NOMO-1 (cell line): ENCODE data around the gene EXTL2.
A peak's percentile ranks its signal among the peaks of the same experiment; 100 is the strongest.
"Not testable (repeated sequence)": the region's sequence is repeated elsewhere in the genome, so short reads cannot be mapped to it uniquely, and the experiment has no call there.

ENCODE experiments used
- DNase-seq, 2 experiments: peaks; one replicate each; lab custom pipeline; 2025; ENCODE audit not compliant: unreplicated experiment in 2 of 2; lab: John Stamatoyannopoulos, UW

Gene EXTL2

GRCh38 chr1:100903777-100904176 lies 9.1 kb upstream of the EXTL2 start:
- DNase-seq, result no peak

- DNase-seq, result no peak
These were observed 7.7 kb upstream of the EXTL2 start for GRCh38 chr1:100902365-100902764.

DNA sequence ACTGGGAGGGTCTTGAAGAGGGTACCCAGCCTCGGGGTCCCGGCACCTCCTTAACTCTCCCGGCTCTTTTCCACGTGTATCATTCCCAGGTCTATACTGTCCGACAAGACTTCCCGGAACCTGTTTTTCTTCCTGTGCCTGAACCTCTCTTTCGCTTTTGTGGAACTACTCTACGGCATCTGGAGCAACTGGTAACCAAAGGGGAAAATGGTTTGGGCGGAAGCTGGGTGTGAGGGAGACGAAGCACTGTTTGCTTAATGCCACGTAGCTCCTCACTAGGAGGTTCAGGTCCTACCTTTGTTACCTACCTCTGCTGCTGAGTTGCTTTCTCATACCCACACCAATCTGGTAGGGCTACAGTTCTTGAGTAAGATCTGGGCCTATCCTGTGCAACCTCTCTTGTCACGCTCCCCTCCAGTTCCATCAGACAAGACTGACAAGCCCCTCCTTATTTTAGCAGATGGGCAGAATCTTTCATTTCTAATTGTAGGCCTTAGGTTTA lies 1.9 kb upstream of the EXTL2 start:
- peak; percentile 27 to 33 for DNase-seq

GRCh38 chr1:100895540-100896480 lies 1.2 kb upstream of the EXTL2 start, which contains the start of gene SLC30A7:
TSS of gene SLC30A7 (plus strand) at chr1:100896090. CDS start at chr1:100896263, 173 bp downstream.
- peak; percentile 67 to 88 for DNase-seq

DNA sequence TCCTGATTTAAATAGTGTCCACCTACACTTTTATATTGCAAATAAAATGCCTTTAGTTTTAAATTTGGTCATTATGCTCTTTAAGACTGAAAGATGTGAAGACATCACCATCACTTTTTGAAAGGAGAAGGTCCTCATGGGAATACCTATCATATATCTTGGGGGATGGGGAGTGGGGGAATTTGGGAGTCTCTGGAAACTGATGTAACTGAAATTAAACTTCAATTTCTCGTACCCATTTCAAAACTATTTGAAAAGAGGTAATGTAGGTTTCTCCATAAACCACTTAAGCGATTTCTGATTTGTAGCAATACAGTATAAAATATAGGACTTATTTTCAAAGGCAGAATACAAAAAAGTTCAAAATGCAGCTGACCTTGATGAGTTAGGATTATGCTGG lies 924 bp downstream of the EXTL2 start:
- DNase-seq, result no peak

GRCh38 chr1:100892554-100892953 lies 2.1 kb downstream of the EXTL2 start:
- no peak for DNase-seq

- no peak for DNase-seq
These were observed 3.3 kb downstream of the EXTL2 start for GRCh38 chr1:100891380-100891779.

DNA sequence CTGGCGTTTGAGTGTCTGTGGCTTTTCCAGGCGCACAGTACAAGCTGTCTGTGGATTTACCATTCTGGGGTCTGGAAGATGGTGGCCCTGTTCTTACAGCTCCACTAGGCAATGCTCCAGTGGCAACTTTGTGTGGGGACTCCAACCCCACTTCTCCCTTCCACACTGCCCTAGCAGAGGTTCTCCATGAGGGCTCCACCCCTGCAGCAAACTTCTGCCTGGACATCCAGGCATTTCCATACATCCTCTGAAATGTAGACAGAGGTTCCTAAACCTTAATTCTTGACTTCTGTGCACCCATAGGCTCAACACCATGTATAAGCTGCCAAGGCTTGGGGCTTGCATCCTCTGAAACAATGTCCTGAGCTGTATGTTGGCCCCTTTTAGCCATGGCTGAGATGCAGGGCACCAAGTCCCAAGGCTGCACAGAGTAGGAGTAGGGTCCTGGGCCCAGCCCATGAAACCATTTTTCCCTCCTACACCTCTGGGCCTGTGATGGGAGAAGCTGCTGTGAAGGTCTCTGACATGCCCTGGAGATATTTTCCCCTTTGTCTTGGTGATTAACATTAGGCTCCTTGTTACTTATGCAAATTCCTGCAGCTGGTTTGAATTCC lies 4.7 kb downstream of the EXTL2 start:
- DNase-seq, result not testable (repeated sequence)

GRCh38 chr1:100889007-100889406 lies 5.6 kb downstream of the EXTL2 start:
- DNase-seq, result not testable (repeated sequence)

GRCh38 chr1:100883963-100884362 lies 10.7 kb downstream of the EXTL2 start:
- peak in 1 of 2 experiments; percentile 6 for DNase-seq

- DNase-seq, result peak; percentile 37 to 87
These were observed 11.9 kb downstream of the EXTL2 start for GRCh38 chr1:100882698-100883097.

GRCh38 chr1:100881687-100882086 lies 13.0 kb downstream of the EXTL2 start:
- no peak for DNase-seq

DNA sequence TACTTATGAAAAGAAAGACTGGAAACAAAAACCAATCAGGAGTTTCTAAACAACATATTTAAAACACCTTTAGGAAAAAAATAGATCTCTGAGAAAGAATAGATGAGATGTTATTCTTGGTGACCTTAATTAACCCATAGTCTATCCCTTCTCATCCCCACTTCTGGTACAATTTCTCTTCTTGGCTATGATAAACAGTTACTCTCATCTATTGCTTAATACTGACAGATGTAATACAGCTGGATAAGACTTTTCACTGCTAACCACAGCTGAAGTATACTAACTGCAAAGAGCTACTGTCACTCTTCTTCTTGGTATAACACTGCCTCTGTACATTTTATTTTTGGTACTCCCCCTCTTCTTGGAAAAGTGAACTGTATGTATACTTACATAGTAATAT lies 15.2 kb downstream of the EXTL2 start:
- no peak for DNase-seq

DNA sequence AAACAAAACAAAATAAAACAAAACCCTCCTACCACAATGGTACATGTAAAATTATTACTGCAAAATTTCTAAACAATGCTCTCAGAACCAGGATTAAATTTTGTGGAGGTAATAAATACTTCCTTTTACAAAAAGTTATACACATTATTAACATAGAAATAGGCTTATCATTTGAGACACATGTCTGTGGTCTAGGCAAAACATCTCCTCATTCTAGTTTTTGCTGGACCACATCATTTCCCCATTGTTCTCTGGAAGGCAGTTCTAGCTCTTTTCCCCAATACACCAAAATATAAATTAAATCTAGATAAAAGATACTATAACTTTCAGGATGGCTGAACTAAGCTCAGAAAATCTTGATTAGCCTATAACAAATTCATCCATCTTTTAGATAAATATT lies 18.4 kb downstream of the EXTL2 start:
- DNase-seq, result no peak

DNA sequence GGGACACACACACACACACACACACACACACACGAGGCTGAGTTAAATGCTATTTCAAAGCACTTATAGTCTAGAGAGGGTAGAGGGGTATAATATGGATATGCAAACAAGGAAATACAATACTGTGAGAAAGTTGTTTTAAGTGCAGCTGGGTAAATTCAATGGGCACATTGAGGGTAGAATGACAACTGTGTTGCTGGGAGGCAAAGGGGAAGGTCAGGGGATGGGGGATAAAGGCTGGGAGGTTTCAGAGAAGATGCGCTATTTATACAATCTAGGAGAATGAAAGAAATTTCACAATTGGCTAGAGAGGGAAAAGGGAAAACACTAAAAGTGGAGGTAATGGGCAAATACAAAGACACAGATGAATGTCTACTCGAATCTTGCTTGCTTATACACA lies 19.4 kb downstream of the EXTL2 start:
- DNase-seq, result no peak

GRCh38 chr1:100874433-100874832 lies 20.2 kb downstream of the EXTL2 start:
- no peak for DNase-seq

GRCh38 chr1:100869996-100870395 lies 24.6 kb downstream of the EXTL2 start:
- DNase-seq, result no peak

- peak in 1 of 2 experiments; percentile 38 for DNase-seq
These were observed 26.2 kb downstream of the EXTL2 start for GRCh38 chr1:100868364-100868995.

DNA sequence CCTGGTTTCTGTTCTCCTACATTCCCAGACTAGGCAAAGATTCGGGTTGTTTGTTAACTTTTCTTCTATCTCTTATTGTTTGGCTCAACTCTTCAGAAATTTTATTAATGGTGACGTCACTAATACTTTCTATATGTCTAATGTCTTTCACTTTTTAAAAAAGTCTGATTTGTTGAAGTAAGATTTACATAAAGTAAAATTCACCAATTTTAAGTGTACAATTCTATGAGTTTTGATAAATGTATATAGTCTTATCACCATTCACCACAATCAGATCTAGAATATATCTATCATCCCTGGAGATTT lies 27.8 kb downstream of the EXTL2 start:
- DNase-seq, result no peak

GRCh38 chr1:100866041-100866900 lies 28.4 kb downstream of the EXTL2 start:
- peak in 1 of 2 experiments; percentile 30 for DNase-seq
